NCI-H1092 (cell line): Measurements from ENCODE around the gene PDXK.
"Not testable (repeated sequence)": the region's sequence is repeated elsewhere in the genome, so short reads cannot be mapped to it uniquely, and the experiment has no call there.

Source experiments
- DNase-seq: peaks from one replicate; lab custom pipeline; 2025; lab: John Stamatoyannopoulos, UW

PDXK gene

DNA sequence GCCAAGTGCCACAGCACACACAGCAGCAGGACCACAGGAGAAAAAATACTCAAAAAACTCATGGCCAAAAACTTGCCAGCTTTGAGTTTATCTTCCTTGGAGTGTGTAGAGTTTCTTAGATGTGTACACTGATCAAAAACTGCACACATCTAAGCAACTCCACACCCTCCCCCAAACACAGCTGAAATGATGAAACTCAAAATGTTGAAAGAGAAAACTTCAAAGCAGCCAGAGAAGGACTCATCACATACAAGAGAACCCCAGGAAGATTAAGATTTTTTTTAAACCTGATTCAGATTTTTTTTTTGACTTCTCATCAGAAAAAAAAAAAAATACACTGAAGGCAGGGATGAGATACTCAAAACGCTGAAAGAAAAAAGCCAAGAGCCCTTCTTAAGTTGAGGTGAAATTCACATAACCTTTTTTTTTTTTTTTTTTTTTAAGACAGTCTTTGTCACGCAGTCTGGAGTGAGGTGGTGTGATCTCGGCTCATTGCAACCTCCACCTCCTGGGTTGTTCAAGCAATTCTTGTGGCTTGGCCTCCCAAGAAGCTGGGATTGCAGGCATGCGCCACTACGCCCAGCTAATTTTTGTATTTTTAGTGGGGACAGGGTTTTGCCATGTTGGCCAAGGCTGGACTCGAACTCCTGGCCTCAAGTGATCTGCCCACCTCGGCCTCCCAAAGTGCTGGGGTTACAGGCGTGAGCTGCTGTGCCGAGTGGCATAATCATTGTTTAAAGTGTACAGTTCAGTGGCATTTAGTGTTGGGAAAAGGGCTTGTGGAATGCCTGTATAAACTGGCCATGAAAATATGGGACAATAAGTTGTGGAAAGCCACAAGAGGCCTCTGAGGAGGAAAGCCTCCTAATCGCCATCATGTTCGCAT lies 20.9 kb upstream of the PDXK start:
- no peak for DNase-seq

DNA sequence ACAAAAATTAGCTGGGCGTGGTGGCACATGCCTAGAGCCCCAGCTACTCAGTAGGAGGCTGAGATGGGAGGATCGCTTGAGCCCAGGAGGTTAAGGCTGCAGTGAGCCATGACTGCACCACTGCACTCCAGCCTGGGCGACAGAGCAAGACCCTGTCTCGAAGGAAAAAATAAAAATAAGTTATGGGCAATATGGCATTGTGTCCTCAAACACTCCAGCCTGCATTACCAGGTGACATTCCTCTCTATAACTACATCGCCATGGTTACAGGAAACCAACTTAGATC lies 19.5 kb upstream of the PDXK start:
- DNase-seq: not testable (repeated sequence)

DNA sequence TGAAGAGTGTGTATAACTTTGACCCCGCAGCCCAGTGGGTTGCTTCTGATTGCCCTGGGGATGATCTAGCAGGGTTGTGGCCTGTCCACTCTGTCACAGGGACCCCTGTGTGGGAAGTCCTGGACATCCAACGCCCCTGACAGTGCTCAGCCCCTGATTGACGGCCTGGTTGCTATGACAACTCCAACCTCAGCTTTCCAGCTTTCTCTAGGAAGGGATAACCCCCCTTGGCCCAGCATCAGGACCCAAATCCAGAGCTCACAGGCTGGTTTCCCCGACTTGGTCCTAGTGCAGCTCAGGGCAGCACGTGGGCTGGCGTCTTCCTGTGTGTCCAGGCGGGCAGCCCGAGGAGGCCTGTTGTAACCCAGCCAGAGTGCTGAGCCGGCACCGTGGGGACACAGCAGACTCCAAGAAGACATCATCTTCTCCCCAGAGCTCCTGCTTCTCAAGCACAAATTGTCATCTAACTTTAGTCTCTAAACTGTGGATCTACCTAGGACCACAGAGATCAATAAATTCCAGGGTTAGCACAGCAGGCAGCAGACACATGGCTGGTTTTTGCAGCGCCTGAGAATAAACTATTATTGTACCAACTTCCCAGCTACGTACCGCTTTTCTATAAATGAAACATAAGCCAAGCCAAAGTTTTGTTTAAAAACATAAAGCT lies 18.9 kb upstream of the PDXK start:
- no peak for DNase-seq

- no peak for DNase-seq
Measured at GRCh38 chr21:43701936-43702784, 16.8 kb upstream of the PDXK start.

DNA sequence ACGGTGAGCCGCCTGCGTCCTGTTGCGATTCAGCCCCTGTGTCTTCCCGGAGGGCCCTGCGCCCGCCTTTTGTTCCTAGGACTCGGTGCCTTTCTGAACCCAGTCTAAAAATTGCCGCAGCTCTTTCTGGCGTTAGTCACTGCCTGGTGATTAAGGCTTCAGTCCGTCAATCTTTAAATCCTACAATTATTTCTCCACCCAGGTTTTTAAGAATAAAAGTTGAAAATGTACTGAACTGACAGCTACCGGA lies 16.2 kb upstream of the PDXK start:
- DNase-seq: no peak

GRCh38 chr21:43703035-43703880 lies 15.7 kb upstream of the PDXK start:
- no peak for DNase-seq

DNA sequence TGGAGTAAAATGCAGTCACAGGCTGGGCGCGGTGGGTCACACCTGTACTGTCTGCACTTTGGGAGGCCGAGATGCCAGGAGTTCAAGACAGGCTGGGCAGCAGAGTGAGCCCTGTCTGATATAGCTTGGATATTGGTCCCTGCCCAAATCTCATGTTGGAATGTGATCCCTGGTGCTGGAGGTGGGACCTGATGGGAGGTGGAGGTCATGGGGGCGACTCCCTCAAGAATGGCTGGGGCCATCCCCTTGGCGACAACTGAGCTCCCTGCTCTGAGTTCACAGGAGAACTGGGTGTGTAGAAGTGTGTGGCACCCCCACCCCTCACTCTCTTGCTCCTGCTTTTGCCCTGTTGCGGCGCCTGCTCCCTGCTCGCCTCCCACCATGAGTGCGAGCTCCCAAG lies 11.5 kb upstream of the PDXK start:
- DNase-seq: no peak

GRCh38 chr21:43708745-43709381 lies 10.1 kb upstream of the PDXK start:
- no peak for DNase-seq

DNA sequence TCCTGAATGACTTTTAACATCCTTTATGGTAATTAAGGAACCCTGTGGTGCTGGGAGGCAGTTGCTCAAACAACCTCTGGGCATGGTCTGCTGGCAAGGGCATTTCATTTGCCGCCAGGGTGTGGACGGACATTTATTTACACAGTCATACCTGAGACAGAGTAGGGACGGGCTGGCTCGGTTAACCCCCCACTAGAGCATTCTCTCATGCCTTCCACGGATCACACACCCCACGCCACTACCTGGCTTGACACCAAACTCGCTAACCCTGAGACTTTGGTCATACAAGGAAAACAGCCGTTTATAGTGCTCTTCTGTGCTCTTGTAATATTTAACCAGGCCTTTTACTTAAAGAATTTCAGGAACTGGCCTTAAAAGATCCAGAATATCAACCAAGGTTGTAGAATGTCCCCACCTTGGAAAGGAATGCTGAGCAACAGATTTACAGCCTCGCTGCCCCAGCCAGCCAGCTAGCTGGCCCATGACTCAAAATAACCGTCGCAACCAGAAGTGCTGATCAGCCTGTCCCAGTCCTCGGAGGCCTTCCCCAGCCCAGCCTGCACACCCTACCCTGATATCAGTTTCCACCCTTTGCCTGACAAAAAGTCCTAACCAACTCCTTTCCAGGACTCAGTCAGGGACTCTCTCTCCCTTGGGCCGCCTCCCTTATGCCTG lies 6.5 kb upstream of the PDXK start:
- peak; percentile 15 for DNase-seq

DNA sequence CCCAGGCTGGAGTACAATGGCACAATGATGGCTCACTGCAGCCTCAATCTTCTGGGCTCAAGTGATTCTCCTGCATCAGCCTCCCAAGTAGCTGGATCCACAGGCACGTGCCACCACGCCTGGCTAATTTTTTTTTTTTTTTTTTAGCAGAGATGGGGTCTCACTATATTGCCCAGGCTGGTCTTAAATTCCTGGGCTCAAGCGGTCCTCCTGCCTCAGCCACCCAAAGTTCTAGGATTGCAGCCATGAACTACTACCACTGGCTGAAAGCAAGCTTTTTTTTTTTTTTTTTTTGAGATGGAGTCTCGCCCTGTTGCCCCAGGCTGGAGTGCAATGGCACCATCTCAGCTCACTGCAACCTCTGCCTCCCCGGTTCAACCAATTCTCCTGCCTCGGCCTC lies 5.8 kb upstream of the PDXK start:
- not testable (repeated sequence) for DNase-seq

DNA sequence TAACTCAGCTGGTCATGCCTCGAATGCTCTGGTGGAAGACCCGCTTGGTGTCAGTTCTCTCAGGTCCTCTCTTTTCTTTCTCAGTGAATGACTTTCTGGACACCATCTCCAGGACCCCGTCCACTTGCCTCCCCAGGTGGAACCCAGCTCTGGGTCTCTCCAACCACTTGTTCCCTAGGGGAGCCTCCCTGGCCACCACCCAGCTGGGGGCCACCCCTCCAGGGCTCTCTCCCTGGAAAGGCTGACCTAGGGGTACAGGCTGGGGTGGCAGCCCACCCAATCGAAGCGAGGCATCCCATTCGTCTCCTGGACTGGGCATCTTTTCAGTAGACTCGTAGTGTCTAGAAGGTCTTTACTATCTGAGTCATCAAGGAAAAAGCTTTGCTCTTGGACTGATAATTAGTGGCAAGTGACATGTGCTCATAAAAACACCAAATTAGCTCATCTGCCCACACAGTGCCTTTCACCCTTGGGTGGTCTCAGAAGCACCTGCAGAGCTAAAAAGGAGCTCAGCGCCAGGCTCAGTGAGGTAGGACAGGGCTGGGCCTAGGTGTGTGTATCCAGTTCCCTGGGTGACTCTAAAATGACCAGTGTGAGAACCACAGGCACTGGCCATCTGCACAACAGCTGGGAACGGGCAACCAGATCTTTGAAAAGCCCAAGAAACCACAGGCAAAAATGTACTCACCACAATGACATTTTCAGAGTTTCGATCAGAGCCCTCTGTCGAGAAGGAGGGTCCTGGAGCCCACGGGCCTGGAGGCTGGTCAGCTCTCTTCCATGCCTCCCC lies 2.4 kb upstream of the PDXK start:
- no peak for DNase-seq

DNA sequence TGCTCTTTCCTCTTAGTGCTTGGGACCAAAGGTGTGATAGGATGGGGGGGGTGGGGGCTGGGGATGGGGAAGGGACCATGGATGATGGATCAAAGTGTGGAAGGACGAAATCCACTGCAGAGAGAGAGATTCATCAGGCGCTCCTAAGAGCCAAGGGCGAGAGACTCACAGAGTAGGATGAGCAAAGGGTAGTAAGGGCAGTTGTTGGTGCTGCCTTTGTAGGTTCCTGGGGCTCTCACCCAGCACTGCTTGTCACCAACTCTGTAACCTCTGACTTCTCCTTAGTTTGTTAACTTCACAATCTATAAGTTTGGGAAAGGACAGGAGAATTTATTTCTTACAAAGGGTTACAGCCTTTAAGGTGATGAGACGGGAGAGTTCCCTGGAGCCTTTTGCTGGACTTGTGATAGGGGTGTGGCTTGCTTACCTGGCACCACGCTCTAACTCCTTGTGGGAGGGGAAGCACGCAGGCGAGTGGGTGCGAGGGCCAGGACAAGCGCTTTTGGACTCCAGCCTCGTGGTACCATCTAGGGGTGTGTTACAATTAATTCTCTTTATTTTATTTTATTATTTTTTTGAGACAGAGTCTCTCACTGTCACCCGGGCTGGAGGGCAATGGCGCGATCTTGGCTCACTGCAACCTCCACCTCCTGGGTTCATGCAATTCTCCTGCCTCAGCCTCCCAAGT lies 1.6 kb upstream of the PDXK start:
- no peak for DNase-seq

- DNase-seq: no peak
Measured at GRCh38 chr21:43717967-43718871, 710 bp upstream of the PDXK start.

DNA sequence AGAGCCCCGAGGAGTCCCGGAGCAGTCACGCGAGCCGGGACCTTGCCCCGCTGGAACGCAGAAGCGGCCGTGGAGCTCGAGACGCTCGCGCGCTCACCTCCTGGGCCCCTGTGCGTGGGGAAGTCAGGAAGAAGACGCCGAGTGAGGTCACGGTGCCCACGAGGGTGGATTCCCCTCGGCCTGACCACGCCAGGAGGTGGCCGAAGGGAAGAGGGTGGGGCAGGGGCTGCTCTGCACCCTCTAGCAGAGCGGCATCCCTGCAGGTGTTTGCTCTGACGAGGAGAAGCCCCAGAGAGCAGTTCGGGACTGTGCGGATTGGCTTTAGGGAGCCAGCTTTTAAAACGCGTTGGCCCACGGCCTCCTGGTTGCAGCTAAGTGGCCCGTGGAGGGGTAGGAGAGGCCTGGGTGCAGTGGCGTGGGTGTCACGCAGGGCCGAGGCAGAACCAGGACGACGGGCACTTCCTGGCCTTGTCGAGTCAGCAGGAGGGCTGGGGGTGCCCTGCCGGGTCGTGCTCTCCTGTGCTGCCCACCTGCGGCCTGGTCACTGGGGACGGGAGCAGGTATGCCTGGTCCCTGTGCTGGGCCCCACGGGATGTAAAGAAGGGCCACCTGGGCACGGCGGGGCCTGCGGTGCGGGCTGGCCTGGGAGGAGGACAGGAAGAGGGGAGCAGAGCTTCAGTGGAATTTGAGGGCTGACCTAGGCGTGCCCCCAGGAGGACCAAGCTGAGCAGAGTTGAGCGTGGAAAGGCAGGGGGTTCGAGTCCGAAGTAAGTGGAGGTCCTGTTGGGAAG lies 1.0 kb downstream of the PDXK start:
- no peak for DNase-seq

DNA sequence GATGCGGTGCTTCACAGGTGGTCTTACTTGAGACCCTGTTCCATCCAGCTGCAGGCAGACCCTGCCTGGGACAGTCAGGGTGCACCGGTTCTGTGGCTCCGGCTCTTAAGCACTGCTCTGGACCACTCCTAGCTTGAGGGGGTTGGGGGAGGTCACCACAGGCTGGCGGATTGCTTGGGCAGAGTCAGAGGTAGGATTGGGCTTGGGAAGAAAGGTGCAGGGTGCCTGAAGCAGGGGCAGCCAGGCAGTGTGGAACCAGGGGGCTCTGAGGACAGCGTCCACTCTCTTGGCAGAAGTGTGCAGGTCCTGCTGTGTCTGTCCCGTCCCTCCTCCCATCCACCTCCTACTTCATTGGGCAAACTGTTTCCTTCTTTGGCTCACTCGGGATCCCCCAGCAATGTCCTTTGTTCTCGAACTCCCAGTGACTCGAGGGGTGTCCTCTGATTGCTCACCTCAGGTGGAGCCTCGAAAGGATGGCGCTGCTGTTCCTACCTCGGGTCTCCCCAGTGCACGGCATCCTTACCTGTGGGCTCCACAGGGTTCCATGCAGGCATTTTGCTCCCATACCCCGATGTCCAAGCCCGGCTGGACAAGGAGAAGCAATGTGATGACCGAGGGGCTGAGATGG lies 1.7 kb downstream of the PDXK start:
- no peak for DNase-seq

DNA sequence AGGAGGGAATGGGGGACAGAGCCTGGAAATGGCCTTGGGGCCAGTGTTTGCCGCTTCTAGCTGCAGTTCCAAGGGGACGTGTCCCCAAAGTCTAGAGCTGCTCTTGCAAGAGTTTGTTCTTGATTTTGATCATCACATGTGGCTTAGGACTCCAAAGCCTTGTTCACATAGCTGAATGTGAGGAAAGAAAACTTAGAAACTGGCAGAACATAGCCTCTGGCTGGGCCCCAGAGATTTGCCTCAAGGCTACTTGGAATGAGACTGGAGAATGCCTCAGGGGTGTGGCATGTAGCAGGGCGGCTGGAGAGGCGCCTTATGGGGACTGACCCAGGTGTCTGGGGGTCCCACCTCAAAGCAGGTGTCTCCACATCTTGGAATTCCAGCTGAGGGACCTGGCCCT lies 2.3 kb downstream of the PDXK start:
- DNase-seq: no peak

DNA sequence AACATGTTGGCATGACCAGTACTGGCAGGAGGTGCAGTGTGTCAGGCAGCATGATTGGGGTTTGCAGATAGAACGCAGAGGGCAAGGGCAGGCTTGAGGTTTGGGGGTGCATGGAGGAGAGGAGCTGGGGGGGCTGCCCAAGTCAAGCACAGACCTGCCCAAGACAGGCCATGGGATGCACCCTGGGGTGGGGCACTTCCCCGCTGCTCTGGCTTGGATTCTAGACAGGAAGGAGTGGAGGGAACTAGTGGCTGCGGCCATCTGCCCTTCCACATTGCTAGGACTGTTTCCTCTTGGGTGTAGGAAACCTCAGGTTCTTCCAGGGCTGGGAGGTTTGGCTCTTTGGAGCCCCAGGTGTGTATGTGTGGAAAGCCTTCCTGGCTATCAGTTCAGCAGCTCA lies 3.0 kb downstream of the PDXK start:
- DNase-seq: no peak
